ENCODE data around the gene XRCC4. TPM values are rescaled to one million over a fixed set of nuclear protein-coding genes. Genes with fewer than 3 reads are reported as not detected.

Gene XRCC4
- total RNA-seq, 2 experiments from 2014 or later = 14.0 to 15.2 TPM

DNA sequence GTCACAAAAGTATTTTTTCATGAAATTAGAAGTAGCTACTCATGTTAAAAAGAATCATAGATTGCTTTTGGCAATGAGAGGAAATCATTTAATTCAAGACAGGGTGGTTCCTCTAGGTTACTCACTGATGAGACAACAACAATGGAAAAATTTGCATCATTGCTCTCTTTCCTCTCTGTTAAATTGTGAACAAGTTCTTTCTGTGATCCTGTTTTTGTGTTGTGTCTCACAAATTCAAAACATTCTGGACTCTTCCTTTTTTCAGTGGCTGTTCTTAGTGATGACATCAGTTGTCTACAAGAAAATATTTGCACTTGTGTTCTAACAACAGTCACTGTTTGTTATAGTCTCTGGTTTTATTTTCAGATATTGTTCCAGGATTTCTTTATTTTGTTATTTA lies 95.3 kb downstream of the XRCC4 start:
- H3K27ac Mint-ChIP-seq = no peak overlapping the region
- H3K4me1 Mint-ChIP-seq (ENCODE audit: low read depth) = no peaks in the 10 kb centered on the region
- H3K9me3 Mint-ChIP-seq = no peaks in the 10 kb centered on the region
- no peak overlapping the region for H3K4me3 Mint-ChIP-seq
- ChIA-PET POLR2A (no interaction called here), CTCF (no interaction called here)
- DNase-seq = no peak
- H3K27me3 Mint-ChIP-seq = no peaks in the 10 kb centered on the region
- H3K36me3 Mint-ChIP-seq = no peaks in the 10 kb centered on the region
- intact Hi-C loops (cut with micrococcal nuclease) = no loop called here

GRCh38 chr5:83173826-83174225 lies 96.5 kb downstream of the XRCC4 start:
- intact Hi-C loops (cut with micrococcal nuclease) = no loop called here

GRCh38 chr5:83177803-83178202 lies 100.5 kb downstream of the XRCC4 start:
- Mint-ChIP-seq H3K4me3 (no peak overlapping the region), H3K27ac (no peak overlapping the region), H3K9me3 (no peaks in the 10 kb centered on the region), H3K36me3 (no peaks in the 10 kb centered on the region), H3K27me3 (no peaks in the 10 kb centered on the region), H3K4me1 (ENCODE audit: low read depth) (no peaks in the 10 kb centered on the region)
- ChIA-PET POLR2A (no interaction called here), CTCF (interaction anchor here (0.7 kb wide), 1 partner anchor 824 kb away, joined by 3 read pairs; no protein-coding TSS in a partner anchor)
- intact Hi-C loops (cut with micrococcal nuclease) = no loop called here
- no peak for DNase-seq

More at GRCh38 chr5:83173826-83174225, 96.5 kb downstream of the XRCC4 start:
- no peaks in the 10 kb centered on the region for H3K36me3 Mint-ChIP-seq
- no peaks in the 10 kb centered on the region for H3K27me3 Mint-ChIP-seq
- CTCF ChIA-PET = no interaction called here
- H3K9me3 Mint-ChIP-seq = no peaks in the 10 kb centered on the region
- DNase-seq = no peak
- H3K4me3 Mint-ChIP-seq = no peak overlapping the region
- POLR2A ChIA-PET = no interaction called here
- no peak overlapping the region for H3K27ac Mint-ChIP-seq
- H3K4me1 Mint-ChIP-seq (ENCODE audit: low read depth) = no peaks in the 10 kb centered on the region

DNA sequence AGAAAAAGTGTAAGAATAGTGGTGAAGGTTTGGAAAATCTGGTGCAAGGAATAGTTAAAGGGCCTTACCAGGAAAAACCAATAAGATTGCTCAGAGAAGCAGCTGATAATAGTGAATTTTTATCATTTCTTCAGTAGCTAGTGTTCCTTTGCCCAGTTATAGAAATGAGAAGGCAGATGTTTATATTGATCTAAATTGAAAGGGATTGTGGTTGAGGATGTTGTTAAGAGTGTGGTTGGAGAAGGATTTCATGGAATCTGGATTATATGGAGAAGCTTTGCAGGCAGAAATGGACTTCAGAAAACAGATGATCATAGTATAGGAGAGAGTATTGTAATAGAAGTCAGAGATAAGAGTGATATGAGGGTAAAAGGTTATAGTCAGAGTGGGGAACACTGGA lies 102.6 kb downstream of the XRCC4 start:
- CTCF ChIA-PET = no interaction called here
- intact Hi-C loops (cut with micrococcal nuclease) = no loop called here

DNA sequence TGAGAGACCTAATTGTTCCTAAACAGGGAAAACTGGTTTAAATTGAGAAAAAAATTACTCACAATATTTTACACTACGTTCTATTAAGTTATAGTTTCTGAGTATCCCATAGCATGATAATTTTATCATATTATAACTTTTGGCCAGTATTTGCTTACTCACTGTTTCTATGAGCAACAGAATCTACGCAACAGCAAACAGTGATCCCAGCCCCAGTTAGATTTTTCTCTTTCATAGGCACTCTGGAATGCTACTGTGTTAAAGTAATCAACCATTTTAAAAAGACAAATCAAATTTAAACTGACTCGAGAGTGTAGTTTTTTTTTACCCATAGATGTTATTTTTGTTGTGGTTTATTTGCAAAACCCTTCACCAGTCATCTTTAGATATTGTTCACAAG lies 107.2 kb downstream of the XRCC4 start:
- Mint-ChIP-seq H3K36me3 (peaks cover 1% of the 10 kb centered on the region), H3K4me3 (no peak overlapping the region), H3K4me1 (ENCODE audit: low read depth) (no peaks in the 10 kb centered on the region), H3K9me3 (no peaks in the 10 kb centered on the region), H3K27ac (no peak overlapping the region), H3K27me3 (no peaks in the 10 kb centered on the region)
- ChIA-PET CTCF (no interaction called here), POLR2A (no interaction called here)
- no peak for DNase-seq
- intact Hi-C loops (cut with micrococcal nuclease) = no loop called here

More for the DNA sequence above, 102.6 kb downstream of the XRCC4 start:
- Mint-ChIP-seq H3K27me3 (no peaks in the 10 kb centered on the region), H3K27ac (no peak overlapping the region), H3K9me3 (no peaks in the 10 kb centered on the region), H3K36me3 (peaks cover 1% of the 10 kb centered on the region), H3K4me3 (no peak overlapping the region), H3K4me1 (ENCODE audit: low read depth) (no peaks in the 10 kb centered on the region)
- POLR2A ChIA-PET = no interaction called here
- no peak for DNase-seq

DNA sequence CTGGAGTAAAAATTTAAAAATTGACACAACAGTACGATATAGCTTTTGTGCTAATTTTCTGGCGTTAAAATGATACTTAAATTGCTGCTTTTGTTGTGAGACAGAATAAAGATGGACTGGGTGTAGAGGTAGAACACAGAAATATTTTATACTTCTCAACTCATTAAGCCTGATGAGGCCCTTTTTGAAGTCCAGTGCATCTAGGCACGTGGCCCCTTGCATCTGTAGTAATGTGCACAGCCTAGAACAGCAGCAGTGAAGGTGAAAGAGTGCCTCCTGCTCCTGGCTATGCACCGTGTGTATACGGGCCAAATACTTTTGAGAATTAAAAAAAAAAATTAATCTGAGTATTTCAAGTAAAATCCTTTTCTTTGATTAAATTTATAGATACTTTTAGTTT lies 115.6 kb downstream of the XRCC4 start:
- H3K27ac Mint-ChIP-seq = no peak overlapping the region
- ChIA-PET CTCF (no interaction called here), POLR2A (no interaction called here)
- H3K4me3 Mint-ChIP-seq = no peak overlapping the region
- DNase-seq = no peak
- H3K36me3 Mint-ChIP-seq = peaks cover 2% of the 10 kb centered on the region
- intact Hi-C loops (cut with micrococcal nuclease) = no loop called here
- H3K4me1 Mint-ChIP-seq (ENCODE audit: low read depth) = no peaks in the 10 kb centered on the region
- H3K27me3 Mint-ChIP-seq = no peaks in the 10 kb centered on the region
- H3K9me3 Mint-ChIP-seq = no peaks in the 10 kb centered on the region

DNA sequence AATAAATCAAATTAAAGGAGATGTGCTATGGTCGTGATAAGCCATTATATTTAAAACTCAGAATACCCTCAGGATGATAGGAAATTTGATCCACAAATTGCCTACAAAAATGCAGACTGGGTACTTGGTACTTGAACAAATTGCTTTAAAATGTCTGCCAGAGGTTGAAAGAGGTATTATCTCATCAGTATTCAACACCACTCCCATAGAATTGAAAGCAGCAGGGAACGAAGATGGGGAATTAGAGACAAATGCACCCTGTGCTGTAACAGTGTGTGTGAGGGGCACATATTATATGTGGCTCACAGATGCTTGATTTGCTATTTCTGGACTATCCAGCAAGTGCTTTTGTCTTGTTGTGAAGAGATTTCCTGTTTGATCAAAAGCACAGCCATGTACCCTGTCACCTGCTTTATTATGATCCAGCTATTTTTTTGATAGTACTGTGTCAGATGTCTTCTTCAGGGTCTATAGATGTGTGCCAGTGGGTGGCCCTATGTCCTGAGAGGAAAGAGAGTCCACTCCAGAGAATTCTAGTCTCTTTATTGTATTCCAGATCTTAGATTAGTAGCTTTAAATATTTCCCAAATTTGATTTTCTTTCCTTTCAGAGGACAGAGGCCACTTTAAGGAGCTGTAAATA lies 120.1 kb downstream of the XRCC4 start:
- no peak overlapping the region for H3K4me3 Mint-ChIP-seq
- H3K4me1 Mint-ChIP-seq (ENCODE audit: low read depth) = no peaks in the 10 kb centered on the region
- no peak for DNase-seq
- CTCF ChIA-PET = no interaction called here
- intact Hi-C loops (cut with micrococcal nuclease) = no loop called here
- POLR2A ChIA-PET = no interaction called here
- H3K9me3 Mint-ChIP-seq = no peaks in the 10 kb centered on the region
- no peak overlapping the region for H3K27ac Mint-ChIP-seq
- H3K27me3 Mint-ChIP-seq = no peaks in the 10 kb centered on the region
- peaks cover 5% of the 10 kb centered on the region for H3K36me3 Mint-ChIP-seq

DNA sequence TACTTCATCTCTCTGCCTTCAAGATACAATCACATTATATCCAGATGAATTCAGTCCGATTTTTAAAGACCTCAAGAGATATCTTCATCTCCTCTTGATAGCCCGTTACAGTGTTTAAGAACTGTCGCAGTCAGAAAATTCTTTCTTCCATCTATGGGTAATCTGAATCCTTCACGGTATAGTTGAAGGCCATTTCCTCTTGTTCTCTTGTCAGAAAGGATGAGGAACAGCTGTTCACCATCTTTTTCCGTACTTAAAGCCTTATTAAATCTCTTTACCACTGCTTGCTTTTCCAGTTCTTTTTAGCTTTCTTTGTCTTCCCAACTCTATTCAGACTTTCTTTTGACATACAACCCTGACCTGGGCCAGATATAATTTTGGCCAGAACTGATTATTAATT lies 121.8 kb downstream of the XRCC4 start:
- Mint-ChIP-seq H3K27me3 (no peaks in the 10 kb centered on the region), H3K4me1 (ENCODE audit: low read depth) (no peaks in the 10 kb centered on the region), H3K36me3 (peaks cover 5% of the 10 kb centered on the region), H3K4me3 (no peak overlapping the region), H3K27ac (no peak overlapping the region), H3K9me3 (no peaks in the 10 kb centered on the region)
- intact Hi-C loops (cut with micrococcal nuclease) = no loop called here
- POLR2A ChIA-PET = no interaction called here
- DNase-seq = no peak
- CTCF ChIA-PET = interaction anchor here (0.6 kb wide), 1 partner anchor 34 kb away, joined by 3 read pairs; no protein-coding TSS in a partner anchor

- ChIA-PET POLR2A (no interaction called here), CTCF (no interaction called here)
- H3K4me1 Mint-ChIP-seq (ENCODE audit: low read depth) = no peaks in the 10 kb centered on the region
- intact Hi-C loops (cut with micrococcal nuclease) = no loop called here
- peaks cover 15% of the 10 kb centered on the region for H3K36me3 Mint-ChIP-seq
- no peak overlapping the region for H3K4me3 Mint-ChIP-seq
- no peak overlapping the region for H3K27ac Mint-ChIP-seq
- no peak for DNase-seq
- H3K27me3 Mint-ChIP-seq = no peaks in the 10 kb centered on the region
- no peaks in the 10 kb centered on the region for H3K9me3 Mint-ChIP-seq
Measured at GRCh38 chr5:83204651-83205050, 127.3 kb downstream of the XRCC4 start.

- CTCF ChIA-PET = no interaction called here
Measured at GRCh38 chr5:83209963-83210362, 132.6 kb downstream of the XRCC4 start.

GRCh38 chr5:83219077-83219476 lies 141.7 kb downstream of the XRCC4 start:
- ChIA-PET POLR2A (no interaction called here), CTCF (no interaction called here)
- H3K4me1 Mint-ChIP-seq (ENCODE audit: low read depth) = no peaks in the 10 kb centered on the region
- no peaks in the 10 kb centered on the region for H3K27me3 Mint-ChIP-seq
- H3K27ac Mint-ChIP-seq = no peak overlapping the region
- no peaks in the 10 kb centered on the region for H3K36me3 Mint-ChIP-seq
- H3K9me3 Mint-ChIP-seq = no peaks in the 10 kb centered on the region
- no peak for DNase-seq
- intact Hi-C loops (cut with micrococcal nuclease) = no loop called here
- no peak overlapping the region for H3K4me3 Mint-ChIP-seq

More at GRCh38 chr5:83209963-83210362, 132.6 kb downstream of the XRCC4 start:
- H3K27me3 Mint-ChIP-seq = no peaks in the 10 kb centered on the region
- intact Hi-C loops (cut with micrococcal nuclease) = no loop called here
- H3K4me1 Mint-ChIP-seq (ENCODE audit: low read depth) = no peaks in the 10 kb centered on the region
- peaks cover 18% of the 10 kb centered on the region for H3K36me3 Mint-ChIP-seq
- H3K4me3 Mint-ChIP-seq = no peak overlapping the region
- no peak overlapping the region for H3K27ac Mint-ChIP-seq
- no peak for DNase-seq
- H3K9me3 Mint-ChIP-seq = no peaks in the 10 kb centered on the region
- POLR2A ChIA-PET = no interaction called here

DNA sequence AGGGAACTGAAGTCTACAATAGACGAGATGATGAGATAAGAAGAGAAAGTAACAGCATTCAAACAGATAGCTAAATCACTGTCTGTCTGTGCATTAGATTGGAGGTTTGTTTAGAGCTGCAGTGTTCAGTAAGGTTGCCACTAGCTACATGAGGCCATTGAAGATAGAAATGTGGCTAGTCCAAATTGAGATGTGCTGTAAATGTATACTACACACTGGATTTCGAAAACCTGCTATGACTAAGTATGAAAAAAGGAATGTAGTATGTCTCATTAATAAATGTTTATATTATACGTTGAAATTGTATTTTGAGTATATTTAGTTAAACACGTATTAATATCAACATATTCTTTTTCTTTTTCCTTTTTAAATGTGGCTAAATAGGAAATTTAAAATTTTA lies 142.1 kb downstream of the XRCC4 start:
- CTCF ChIA-PET = no interaction called here

GRCh38 chr5:83220331-83220730 lies 143.0 kb downstream of the XRCC4 start:
- Mint-ChIP-seq H3K27ac (no peak overlapping the region), H3K9me3 (no peaks in the 10 kb centered on the region), H3K36me3 (no peaks in the 10 kb centered on the region), H3K4me1 (ENCODE audit: low read depth) (no peaks in the 10 kb centered on the region), H3K4me3 (no peak overlapping the region), H3K27me3 (no peaks in the 10 kb centered on the region)
- no peak for DNase-seq
- intact Hi-C loops (cut with micrococcal nuclease) = no loop called here
- CTCF ChIA-PET = no interaction called here
- POLR2A ChIA-PET = no interaction called here

More for the DNA sequence above, 142.1 kb downstream of the XRCC4 start:
- intact Hi-C loops (cut with micrococcal nuclease) = no loop called here
- no peak for DNase-seq
- Mint-ChIP-seq H3K4me3 (no peak overlapping the region), H3K9me3 (no peaks in the 10 kb centered on the region), H3K27me3 (no peaks in the 10 kb centered on the region), H3K27ac (no peak overlapping the region), H3K36me3 (no peaks in the 10 kb centered on the region), H3K4me1 (ENCODE audit: low read depth) (no peaks in the 10 kb centered on the region)
- POLR2A ChIA-PET = no interaction called here
